ENCODE measurements around the gene CFAP73. TPM values are rescaled to one million over a fixed set of nuclear protein-coding genes. Genes with fewer than 3 reads are reported as not detected.

CFAP73 gene
- total and polyA plus RNA-seq, 10 of the 15 experiments (the other 5 are each of a cell fraction or from before 2014, with no cell fraction given): 0.18 TPM; not detected in 9

GRCh38 chr12:113152196-113152834 is 2.8 kb downstream of the CFAP73 start:
- TF ChIP-seq PKNOX1 (IDR thresholded peaks at IDR 0.05) (no peak), SMARCA5 (IDR thresholded peaks at IDR 0.05) (no peak), MAX (IDR thresholded peaks at IDR 0.05; ENCODE audit: low read depth, low read length) (no peak), SIX5 (IDR thresholded peaks at IDR 0.05; ENCODE audit: low read depth, low read length, severe bottlenecking) (no peak), HSF1 (IDR thresholded peaks at IDR 0.05; ENCODE audit: low read depth, low read length) (no peak), GABPA (IDR thresholded peaks at IDR 0.05; ENCODE audit: low read depth) (no peak), POLR2A (IDR thresholded peaks at IDR 0.05; ENCODE audit: low read depth, low read length) (no peak)
- ChIA-PET POLR2A (interaction anchor here (0.5 to 1.1 kb wide), 2 partner anchors 18 to 77 kb away, joined by 3 read pairs; no protein-coding TSS in a partner anchor), RAD21 (ENCODE audit: unreplicated experiment) (interaction anchor here (0.7 to 3.2 kb wide), 9 partner anchors 15 to 252 kb away, joined by 3 to 29 read pairs (median 6); no protein-coding TSS in a partner anchor), SMC1A (ENCODE audit: uncharacterized antibody, unreplicated experiment) (interaction anchor here (1.0 to 6.1 kb wide), 10 partner anchors 10 to 159 kb away, joined by 3 to 37 read pairs (median 6); no protein-coding TSS in a partner anchor), CTCF (interaction anchor here (0.6 to 5.2 kb wide), 17 partner anchors 14 to 273 kb away, joined by 3 to 33 read pairs (median 8); no protein-coding TSS in a partner anchor)
- in situ Hi-C loops (cut with MboI) (loop anchor here (5.0 kb wide), 1 partner anchor 105 kb away; no protein-coding TSS in a partner anchor), intact Hi-C loops (cut with micrococcal nuclease; ENCODE audit: unreplicated experiment) (loop anchor here (2.0 to 5.0 kb wide), 2 partner anchors 45 to 160 kb away; no protein-coding TSS in a partner anchor)
- Histone ChIP-seq H3K9me3 (replicated peaks; ENCODE audit: control insufficient read depth, insufficient read depth, low read length) (no peaks in the 10 kb centered on the region), H3K4me1 (ENCODE audit: control insufficient read depth, insufficient read depth, low read length) (peaks cover 15% of the 10 kb centered on the region), H3K4me3 (peak overlapping the region; percentile 59; the same call in 1 of the 2 replicates), H3K27ac (ENCODE audit: control insufficient read depth, insufficient read depth) (no peak overlapping the region), H2AFZ (ENCODE audit: control insufficient read depth, low read depth, low read length) (no peak overlapping the region), H3K36me3 (ENCODE audit: control insufficient read depth in 2 of 2, insufficient read depth in 2 of 2, low read length in 1 of 2) (no peaks in the 10 kb centered on the region), H3K79me2 (ENCODE audit: control insufficient read depth, insufficient read depth, low read length) (no peaks in the 10 kb centered on the region), H3K9ac (ENCODE audit: control insufficient read depth, insufficient read depth, low read length) (no peak overlapping the region), H3K27me3 (replicated peaks in 1 of 2; ENCODE audit: control insufficient read depth in 2 of 2, insufficient read depth in 2 of 2, low read length in 1 of 2) (peaks cover 7 to 8% of the 10 kb centered on the region in 2 experiments; a peak in 2 of 4 replicates), H4K20me1 (ENCODE audit: control insufficient read depth, insufficient read depth) (no peaks in the 10 kb centered on the region), H3K4me2 (ENCODE audit: control insufficient read depth, insufficient read depth) (peak overlapping the region; percentile 92; the same call in 1 of the 2 replicates)
- BruUV-seq (replicated peaks): no TSS peak
- DNase-seq (ENCODE audit: low read depth, low spot score): no peak
- 16% methylated on average over 9 of the region's 9 CpGs for WGBS (ENCODE audit: insufficient coverage, insufficient replicate concordance, low lambda C conversion rate, missing lambda C conversion rate)
- ATAC-seq: no peak
- no peak for FAIRE-seq
